Measurements from ENCODE around the gene CFAP119. TPM values are rescaled to one million over a fixed set of nuclear protein-coding genes. Genes with fewer than 3 reads are reported as not detected.

Gene CFAP119
- polyA plus RNA-seq, 1 of the 3 experiments (the other 2 are of a cell fraction) = 28.4 TPM

DNA sequence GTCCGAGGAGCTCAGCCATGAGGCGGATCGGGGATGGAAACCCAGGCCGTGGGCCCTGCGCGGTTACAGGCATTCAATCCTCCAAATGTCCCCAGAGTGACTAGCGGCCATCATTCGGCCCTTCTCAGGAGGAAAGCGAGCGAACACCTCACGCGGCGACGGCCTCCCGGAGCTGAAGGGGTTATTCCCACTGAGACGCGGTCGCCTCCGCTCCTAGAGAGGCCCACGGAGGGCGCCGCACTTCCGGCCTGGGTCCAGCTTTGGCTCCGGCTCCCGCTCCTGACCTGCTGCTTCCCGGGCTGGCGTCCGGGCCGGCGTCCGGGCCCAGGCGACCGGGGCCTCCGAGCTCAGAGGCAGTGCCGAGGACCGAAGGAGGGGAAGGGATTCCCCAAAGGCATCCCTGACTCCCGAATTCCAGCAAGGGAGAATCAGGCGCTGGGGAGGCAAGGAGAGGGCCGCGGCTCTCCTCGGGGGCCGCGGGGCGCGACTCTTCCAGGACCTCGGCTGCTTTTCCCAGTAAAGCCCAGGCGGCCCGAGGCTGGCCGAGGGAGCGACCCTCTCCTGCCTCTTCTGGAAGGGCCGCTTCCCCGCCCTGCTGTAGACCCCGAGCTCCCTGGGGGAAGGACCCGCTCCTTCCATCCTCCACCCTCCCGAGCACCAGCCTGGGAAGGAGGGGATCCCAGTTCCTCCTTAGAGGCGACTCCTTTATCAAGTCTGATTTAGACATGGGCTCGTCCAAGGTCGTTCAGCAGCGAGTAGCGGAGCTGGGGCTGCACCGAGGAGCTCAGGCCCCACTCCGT lies 43.7 kb upstream of the CFAP119 start (continued):
- TF ChIP-seq GABPA (IDR thresholded peaks at IDR 0.05; ENCODE audit: low read depth) (peak; percentile 86), FOSL2 (IDR thresholded peaks at IDR 0.05; ENCODE audit: borderline replicate concordance, low read depth) (no peak), JUND (IDR thresholded peaks at IDR 0.05) (0 out of 2 replicates have a peak, but pooled peaks have one; percentile 11), GATA2 (CRISPR knock-in tag; IDR thresholded peaks at IDR 0.05) (no peak), EP300 (IDR thresholded peaks at IDR 0.05; ENCODE audit: borderline replicate concordance in 1 of 2, low read depth in 1 of 2, low read length in 1 of 2) (peak in 1 of 2 experiments; percentile 22; a peak in 1 of 4 replicates), FOXJ3 (CRISPR knock-in tag; IDR thresholded peaks at IDR 0.05) (peak; percentile 69; the same call in 1 of the 2 replicates), FOXM1 (IDR thresholded peaks at IDR 0.05; ENCODE audit: low read depth) (no peak), NFIC (IDR thresholded peaks at IDR 0.05; ENCODE audit: borderline replicate concordance) (peak; percentile 44; the same call in 1 of the 2 replicates), RAD21 (IDR thresholded peaks at IDR 0.05; ENCODE audit: low read length) (no peak; the same call in 1 of the 2 replicates), TEAD4 (IDR thresholded peaks at IDR 0.05; ENCODE audit: borderline replicate concordance, insufficient read depth) (no peak)
- TF ChIP-seq, protein P1, sequence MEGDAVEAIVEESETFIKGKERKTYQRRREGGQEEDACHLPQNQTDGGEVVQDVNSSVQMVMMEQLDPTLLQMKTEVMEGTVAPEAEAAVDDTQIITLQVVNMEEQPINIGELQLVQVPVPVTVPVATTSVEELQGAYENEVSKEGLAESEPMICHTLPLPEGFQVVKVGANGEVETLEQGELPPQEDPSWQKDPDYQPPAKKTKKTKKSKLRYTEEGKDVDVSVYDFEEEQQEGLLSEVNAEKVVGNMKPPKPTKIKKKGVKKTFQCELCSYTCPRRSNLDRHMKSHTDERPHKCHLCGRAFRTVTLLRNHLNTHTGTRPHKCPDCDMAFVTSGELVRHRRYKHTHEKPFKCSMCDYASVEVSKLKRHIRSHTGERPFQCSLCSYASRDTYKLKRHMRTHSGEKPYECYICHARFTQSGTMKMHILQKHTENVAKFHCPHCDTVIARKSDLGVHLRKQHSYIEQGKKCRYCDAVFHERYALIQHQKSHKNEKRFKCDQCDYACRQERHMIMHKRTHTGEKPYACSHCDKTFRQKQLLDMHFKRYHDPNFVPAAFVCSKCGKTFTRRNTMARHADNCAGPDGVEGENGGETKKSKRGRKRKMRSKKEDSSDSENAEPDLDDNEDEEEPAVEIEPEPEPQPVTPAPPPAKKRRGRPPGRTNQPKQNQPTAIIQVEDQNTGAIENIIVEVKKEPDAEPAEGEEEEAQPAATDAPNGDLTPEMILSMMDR (IDR thresholded peaks at IDR 0.05) = peak; percentile 23; the same call in 1 of the 2 replicates

DNA sequence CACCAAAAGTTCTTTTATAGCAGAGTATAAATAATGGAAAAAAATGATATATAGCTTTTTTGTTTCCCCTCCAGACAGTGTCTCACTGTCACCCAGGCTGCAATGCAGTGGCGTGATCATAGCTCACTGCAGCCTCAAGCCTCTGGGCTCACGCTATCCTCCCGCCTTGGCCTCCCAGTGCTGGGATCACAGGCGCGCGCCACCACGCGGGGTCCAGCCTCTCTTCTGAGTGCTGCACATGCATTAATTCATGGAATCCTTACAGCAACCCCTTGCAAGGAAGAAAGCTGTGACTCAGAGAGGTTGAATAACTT lies 43.2 kb upstream of the CFAP119 start:
- Histone ChIP-seq H4K20me1 (ENCODE audit: insufficient read depth) (no peaks in the 10 kb centered on the region), H3K4me2 (peak overlapping the region; percentile 88), H3F3A (replicated peaks; ENCODE audit: insufficient read depth) (peaks cover 6% of the 10 kb centered on the region), H3K9me2 (no peaks in the 10 kb centered on the region), H3K4me1 (ENCODE audit: control insufficient read depth in 1 of 2, insufficient read depth in 2 of 2, low read depth in 1 of 2, low read length in 1 of 2) (peaks cover 3 to 7% of the 10 kb centered on the region in 2 experiments; a peak in 1 of 4 replicates), H2AFZ (ENCODE audit: low read depth) (peak overlapping the region; percentile 99), H3K4me3 (ENCODE audit: low read depth in 2 of 2, low read length in 1 of 2) (peak overlapping the region; percentile 69 to 77), H3K9me3 (no peaks in the 10 kb centered on the region), H3K9ac (peak overlapping the region; percentile 94), H3K27me3 (ENCODE audit: insufficient read depth) (no peaks in the 10 kb centered on the region), H3K79me2 (ENCODE audit: insufficient read depth) (no peaks in the 10 kb centered on the region), H3K36me3 (replicated peaks in 1 of 2; ENCODE audit: control insufficient read depth in 1 of 2, insufficient read depth in 2 of 2, low read length in 1 of 2) (no peaks in the 10 kb centered on the region), H3K27ac (ENCODE audit: low read depth in 2 of 2, low read length in 1 of 2) (peak overlapping the region; percentile 75 to 82)
- POLR2A ChIA-PET = interaction anchor here (0.7 to 2.9 kb wide), 17 partner anchors 9 to 269 kb away, joined by 3 to 128 read pairs (median 5); partner anchors contain the start of genes ZNF629, ZNF646 and ZNF668
- CTCF ChIA-PET = interaction anchor here (0.9 to 3.1 kb wide), 7 partner anchors 9 to 113 kb away, joined by 3 to 20 read pairs (median 8); partner anchors contain the start of gene ZNF629
- WGBS (ENCODE audit: low lambda C conversion rate) = 50% methylated on average over 8 of the region's 8 CpGs
- DNase-seq = no peak
- TF ChIP-seq SIN3A (IDR thresholded peaks at IDR 0.05; ENCODE audit: borderline replicate concordance, low read depth, low read length) = no peak
- no peak for TF ChIP-seq TEAD4 (IDR thresholded peaks at IDR 0.05; ENCODE audit: borderline replicate concordance, insufficient read depth)
- TF ChIP-seq, protein P2, sequence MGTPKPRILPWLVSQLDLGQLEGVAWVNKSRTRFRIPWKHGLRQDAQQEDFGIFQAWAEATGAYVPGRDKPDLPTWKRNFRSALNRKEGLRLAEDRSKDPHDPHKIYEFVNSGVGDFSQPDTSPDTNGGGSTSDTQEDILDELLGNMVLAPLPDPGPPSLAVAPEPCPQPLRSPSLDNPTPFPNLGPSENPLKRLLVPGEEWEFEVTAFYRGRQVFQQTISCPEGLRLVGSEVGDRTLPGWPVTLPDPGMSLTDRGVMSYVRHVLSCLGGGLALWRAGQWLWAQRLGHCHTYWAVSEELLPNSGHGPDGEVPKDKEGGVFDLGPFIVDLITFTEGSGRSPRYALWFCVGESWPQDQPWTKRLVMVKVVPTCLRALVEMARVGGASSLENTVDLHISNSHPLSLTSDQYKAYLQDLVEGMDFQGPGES (IDR thresholded peaks at IDR 0.05; ENCODE audit: low read depth, low read length) = no peak
- no peak for TF ChIP-seq NFIC (IDR thresholded peaks at IDR 0.05; ENCODE audit: borderline replicate concordance)

All from SK-N-SH (cell line).